H1 (cell line): ENCODE measurements around the gene TMX2. TPM values are rescaled to one million over a fixed set of nuclear protein-coding genes. Genes with fewer than 3 reads are reported as not detected.

Experiments used
- CHD1 ChIP-seq: IDR thresholded peaks from 2 replicates; pipeline ENCODE4 v1.6.1; 2012; ENCODE audit warnings: low read depth, low read length, improper control_type of control experiment
- SAP30 ChIP-seq: fragments of 300-600 bp; sonication (generic); IDR thresholded peaks from 2 replicates; pipeline ENCODE4 v1.7.1; 2012; ENCODE audit warnings: low read length, moderate library complexity, mild to moderate bottlenecking, inconsistent platforms; ENCODE audit not compliant: insufficient read depth, insufficient replicate concordance
- polyA plus RNA-seq, 7 experiments: library from polyadenylated mRNA; depleted of rRNA in 3 of 7; stranded (reverse) in 5 of 7; unstranded in 2 of 7; fragments of >200 nt in 5 of 7; fragments of 200-250 nt in 2 of 7; gene quantifications; 1 replicate in 5 of 7; 2 replicates in 1 of 7; 4 replicates in 1 of 7; pipeline versions ENCODE4 v1.2.1 to v1.2.3, GENCODE V29; 2011 to 2013; ENCODE audit warnings: missing spikeins in 2 of 7, mixed read lengths in 2 of 7
- total RNA-seq: library from RNA; stranded (reverse); fragmentation: NEBNext Ultra II Directional; extraction: Animal tissue kit (Norgen Biotek cat#: 25700); gene quantifications from 2 replicates; pipeline ENCODE4 v1.2.1, GENCODE V29; 2021

TMX2 gene
- total and polyA plus RNA-seq, 2 of the 8 experiments (the other 6 are each of a cell fraction or from before 2014, with no cell fraction given): 70.4 to 100.0 TPM

DNA sequence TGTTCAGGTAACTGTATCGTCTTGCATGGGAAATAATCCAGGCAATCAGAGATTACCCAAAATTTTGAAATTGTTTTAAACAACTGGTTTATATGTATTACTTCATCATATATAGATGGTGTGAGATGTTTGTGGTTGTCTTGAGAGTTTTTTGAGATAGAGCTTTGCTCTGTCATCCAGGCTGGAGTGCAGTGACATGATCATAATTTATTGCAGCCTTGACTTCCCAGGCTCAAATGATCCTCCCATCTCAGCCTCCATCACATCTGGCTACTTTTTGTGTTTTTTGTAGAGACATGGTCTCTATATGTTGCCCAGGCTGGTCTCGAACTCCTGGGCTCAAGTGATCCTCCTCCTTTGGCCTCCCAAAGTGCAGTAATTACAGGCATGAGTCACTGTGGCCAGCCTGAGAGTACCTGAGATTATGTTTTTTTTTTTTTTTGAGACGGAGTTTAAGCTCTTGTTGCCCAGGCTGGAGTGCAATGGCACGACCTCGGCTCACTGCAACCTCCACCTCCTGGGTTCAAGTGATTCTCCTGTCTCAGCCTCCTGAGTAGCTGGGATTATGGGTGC lies 60.7 kb downstream of the TMX2 start (continued):
- TF ChIP-seq SAP30 (no peak), CHD1 (no peak)
